ENCODE data around the gene RAD51B. TPM values are rescaled to one million over a fixed set of nuclear protein-coding genes. Genes with fewer than 3 reads are reported as not detected.

RAD51B gene
- total RNA-seq, 1 experiment from 2014 or later = 23.3 TPM

- H3K27me3 ChIP-seq (replicated peaks; ENCODE audit: insufficient read depth, low read depth, low read length, poor library complexity) = no peaks in the 10 kb centered on the region
- no peak overlapping the region for H3K4me3 ChIP-seq (ENCODE audit: low read depth, low read length, poor library complexity, severe bottlenecking)
- intact Hi-C loops (cut with micrococcal nuclease; ENCODE audit: unreplicated experiment) = no loop called here
- peaks cover 6% of the 10 kb centered on the region for H3K9me3 ChIP-seq (ENCODE audit: low read depth, low read length, poor library complexity, severe bottlenecking)
- H3K36me3 ChIP-seq (ENCODE audit: insufficient read depth, low read length, poor library complexity, severe bottlenecking) = no peaks in the 10 kb centered on the region
- CTCF ChIA-PET = no interaction called here
- POLR2A ChIA-PET (ENCODE audit: low non-redundant PET) = no interaction called here
- DNase-seq (ENCODE audit: low spot score) = no peak
- no peak overlapping the region for H3K27ac ChIP-seq (ENCODE audit: low read depth, low read length, poor library complexity, severe bottlenecking)
- no peak for TF ChIP-seq CTCF (conservative IDR thresholded peaks at IDR 0.05; ENCODE audit: low read depth, low read length)
- no peak for TF ChIP-seq EZH2 (IDR thresholded peaks at IDR 0.05; ENCODE audit: borderline replicate concordance, low read depth, low read length, poor library complexity, severe bottlenecking)
- H3K4me1 ChIP-seq (ENCODE audit: insufficient read depth, low read length, poor library complexity, severe bottlenecking) = no peaks in the 10 kb centered on the region
- BruUV-seq (replicated peaks) = no TSS peak
These were observed 130.2 kb downstream of the RAD51B start for GRCh38 chr14:67949771-67950170.

GRCh38 chr14:67950386-67950785 is 130.8 kb downstream of the RAD51B start:
- H3K4me3 ChIP-seq (ENCODE audit: low read depth, low read length, poor library complexity, severe bottlenecking) = no peak overlapping the region
- no TSS peak for BruUV-seq (replicated peaks)
- ChIA-PET POLR2A (ENCODE audit: low non-redundant PET) (no interaction called here), CTCF (no interaction called here)
- TF ChIP-seq EZH2 (IDR thresholded peaks at IDR 0.05; ENCODE audit: borderline replicate concordance, low read depth, low read length, poor library complexity, severe bottlenecking) = no peak
- no peak for TF ChIP-seq CTCF (conservative IDR thresholded peaks at IDR 0.05; ENCODE audit: low read depth, low read length)
- no peaks in the 10 kb centered on the region for H3K36me3 ChIP-seq (ENCODE audit: insufficient read depth, low read length, poor library complexity, severe bottlenecking)
- DNase-seq (ENCODE audit: low spot score) = no peak
- H3K27me3 ChIP-seq (replicated peaks; ENCODE audit: insufficient read depth, low read depth, low read length, poor library complexity) = no peaks in the 10 kb centered on the region
- peaks cover 6% of the 10 kb centered on the region for H3K9me3 ChIP-seq (ENCODE audit: low read depth, low read length, poor library complexity, severe bottlenecking)
- no peaks in the 10 kb centered on the region for H3K4me1 ChIP-seq (ENCODE audit: insufficient read depth, low read length, poor library complexity, severe bottlenecking)
- intact Hi-C loops (cut with micrococcal nuclease; ENCODE audit: unreplicated experiment) = no loop called here
- no peak overlapping the region for H3K27ac ChIP-seq (ENCODE audit: low read depth, low read length, poor library complexity, severe bottlenecking)

- no peak for TF ChIP-seq EZH2 (IDR thresholded peaks at IDR 0.05; ENCODE audit: borderline replicate concordance, low read depth, low read length, poor library complexity, severe bottlenecking)
- TF ChIP-seq CTCF (conservative IDR thresholded peaks at IDR 0.05; ENCODE audit: low read depth, low read length) = no peak
- Histone ChIP-seq H3K36me3 (ENCODE audit: insufficient read depth, low read length, poor library complexity, severe bottlenecking) (no peaks in the 10 kb centered on the region), H3K4me1 (ENCODE audit: insufficient read depth, low read length, poor library complexity, severe bottlenecking) (no peaks in the 10 kb centered on the region), H3K4me3 (ENCODE audit: low read depth, low read length, poor library complexity, severe bottlenecking) (no peak overlapping the region), H3K27me3 (replicated peaks; ENCODE audit: insufficient read depth, low read depth, low read length, poor library complexity) (no peaks in the 10 kb centered on the region), H3K9me3 (ENCODE audit: low read depth, low read length, poor library complexity, severe bottlenecking) (peaks cover 6% of the 10 kb centered on the region), H3K27ac (ENCODE audit: low read depth, low read length, poor library complexity, severe bottlenecking) (no peak overlapping the region)
- no peak for DNase-seq (ENCODE audit: low spot score)
- intact Hi-C loops (cut with micrococcal nuclease; ENCODE audit: unreplicated experiment) = no loop called here
- CTCF ChIA-PET = interaction anchor here (0.7 kb wide), 1 partner anchor 69 kb away, joined by 3 read pairs; no protein-coding TSS in a partner anchor
- BruUV-seq (replicated peaks) = no TSS peak
- POLR2A ChIA-PET (ENCODE audit: low non-redundant PET) = no interaction called here
These were observed 132.1 kb downstream of the RAD51B start for GRCh38 chr14:67951529-67952135.

Data from A673 (cell line).